GM19328 (cell line): ENCODE results near the gene BAIAP3.
"Not testable (repeated sequence)": the region's sequence is repeated elsewhere in the genome, so short reads cannot be mapped to it uniquely, and the experiment has no call there.

Experiments
- ATAC-seq: cut with Tn5 transposase; IDR thresholded peaks from one replicate; pipeline ENCODE4 v1.9.1; 2021; ENCODE audit warnings: mild to moderate bottlenecking, moderate library complexity; ENCODE audit not compliant: unreplicated experiment

The BAIAP3 gene

GRCh38 chr16:1317479-1318267 is 15.8 kb upstream of the BAIAP3 start:
- ATAC-seq: no peak

- no peak for ATAC-seq
Observed at GRCh38 chr16:1318268-1318545, 15.2 kb upstream of the BAIAP3 start.

- ATAC-seq: no peak
Observed at GRCh38 chr16:1319041-1319440, 14.4 kb upstream of the BAIAP3 start.

DNA sequence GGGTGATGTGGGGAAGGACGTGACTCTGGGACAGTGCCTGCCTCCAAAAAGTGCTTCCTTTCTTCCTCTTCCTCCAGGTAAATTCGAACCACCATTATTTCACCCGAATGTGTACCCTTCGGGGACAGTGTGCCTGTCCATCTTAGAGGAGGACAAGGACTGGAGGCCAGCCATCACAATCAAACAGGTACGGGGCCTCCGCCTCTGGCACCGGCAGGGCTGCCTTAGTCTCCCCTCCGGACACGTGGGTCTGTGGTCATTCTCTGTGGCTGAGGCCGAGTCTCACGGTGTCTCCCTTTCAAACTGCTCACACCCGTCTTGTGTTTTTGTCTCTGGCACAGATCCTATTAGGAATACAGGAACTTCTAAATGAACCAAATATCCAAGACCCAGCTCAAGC is 13.3 kb upstream of the BAIAP3 start:
- no peak for ATAC-seq

DNA sequence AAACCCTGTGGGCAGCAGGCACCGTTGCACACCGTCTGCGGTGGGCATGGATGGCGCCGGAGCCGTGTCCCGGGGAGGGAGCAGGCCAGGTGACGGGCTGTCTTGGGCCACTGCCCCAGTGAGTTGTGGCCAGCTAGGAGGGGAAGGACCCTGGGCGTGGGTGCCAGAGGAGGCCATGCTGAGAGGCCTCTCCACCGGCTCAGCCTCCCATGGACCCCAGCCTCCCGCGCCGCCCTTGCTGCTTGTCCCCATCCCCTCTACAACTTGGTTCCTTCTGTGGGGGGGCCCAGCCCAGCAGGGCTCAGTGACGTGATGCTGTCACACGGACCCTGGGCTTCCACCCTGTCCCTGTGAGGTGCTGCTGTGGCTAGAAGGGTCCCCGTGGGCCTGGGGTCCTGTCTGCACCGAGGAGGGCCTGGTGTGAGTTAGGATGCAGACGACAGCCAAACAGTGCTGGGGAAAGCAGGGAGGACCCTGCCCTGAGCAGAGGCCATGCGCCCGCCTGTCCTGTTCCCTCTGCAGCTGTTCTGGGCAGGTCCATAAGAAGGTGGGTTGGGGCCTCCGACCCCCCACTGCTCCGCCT is 12.7 kb upstream of the BAIAP3 start:
- no peak for ATAC-seq

DNA sequence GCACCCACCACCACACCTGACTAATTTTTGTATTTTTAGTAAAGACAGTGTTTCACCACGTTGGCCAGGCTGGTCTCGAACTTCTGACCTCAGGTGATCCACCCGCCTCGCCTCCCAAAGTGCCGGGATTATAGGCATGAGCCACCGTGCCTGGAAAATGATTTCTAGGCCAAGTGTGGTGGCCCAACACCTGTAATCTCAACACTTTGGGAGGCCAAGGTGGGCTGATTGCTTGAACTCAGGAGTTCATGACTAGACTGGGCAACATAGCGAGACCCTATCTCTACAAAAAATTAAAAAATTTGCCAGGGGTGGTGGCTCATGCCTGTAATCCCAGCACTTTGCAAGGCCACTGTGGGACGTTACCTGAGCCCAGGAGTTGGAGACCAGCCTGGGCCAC is 11.0 kb upstream of the BAIAP3 start:
- ATAC-seq: no peak

DNA sequence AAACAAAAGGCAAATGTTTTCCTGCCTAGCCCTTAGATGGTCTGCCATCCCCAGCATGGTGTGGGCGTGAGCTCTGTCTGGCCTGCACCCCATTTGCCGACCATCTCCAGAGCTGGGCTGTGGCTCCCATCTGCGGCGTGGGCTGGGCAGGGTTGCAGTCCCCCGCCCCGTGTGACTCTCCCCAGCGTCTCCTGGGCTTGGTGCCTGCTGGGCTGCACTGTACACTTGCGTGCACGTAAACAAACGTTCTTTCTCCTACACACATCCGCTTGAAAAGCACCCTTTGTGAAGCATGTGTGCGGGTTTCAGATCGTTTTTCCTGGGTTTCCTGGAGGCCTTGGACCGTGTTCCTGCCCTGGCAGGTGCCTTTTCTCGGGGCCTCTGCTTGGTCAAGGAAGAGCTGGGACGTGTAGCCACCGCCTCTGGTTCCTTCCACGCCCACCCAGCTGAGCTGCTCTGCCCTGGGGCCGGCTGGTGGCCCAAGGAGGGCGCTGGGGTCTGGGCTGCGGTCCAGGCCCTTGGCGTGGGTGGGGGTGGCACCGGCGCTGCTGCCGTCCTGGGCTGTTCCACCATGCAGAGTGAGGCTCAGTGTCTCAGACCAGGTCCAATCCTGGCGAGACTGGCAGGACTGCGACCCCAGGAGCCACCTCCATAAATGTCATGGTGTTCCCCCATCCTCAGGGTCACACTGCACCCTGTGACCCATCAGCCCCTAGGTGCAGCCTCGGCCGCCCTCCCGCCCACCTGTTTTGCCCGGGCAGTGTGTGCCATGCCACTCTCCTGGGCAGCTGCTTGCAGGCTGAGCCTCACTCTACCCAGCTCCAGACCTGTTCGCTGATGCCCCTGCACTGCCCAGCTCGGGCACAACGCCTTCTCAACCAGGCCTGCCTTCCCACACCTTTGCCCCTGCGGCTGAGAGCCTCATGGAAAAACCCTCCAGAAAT is 9.9 kb upstream of the BAIAP3 start:
- ATAC-seq: no peak

DNA sequence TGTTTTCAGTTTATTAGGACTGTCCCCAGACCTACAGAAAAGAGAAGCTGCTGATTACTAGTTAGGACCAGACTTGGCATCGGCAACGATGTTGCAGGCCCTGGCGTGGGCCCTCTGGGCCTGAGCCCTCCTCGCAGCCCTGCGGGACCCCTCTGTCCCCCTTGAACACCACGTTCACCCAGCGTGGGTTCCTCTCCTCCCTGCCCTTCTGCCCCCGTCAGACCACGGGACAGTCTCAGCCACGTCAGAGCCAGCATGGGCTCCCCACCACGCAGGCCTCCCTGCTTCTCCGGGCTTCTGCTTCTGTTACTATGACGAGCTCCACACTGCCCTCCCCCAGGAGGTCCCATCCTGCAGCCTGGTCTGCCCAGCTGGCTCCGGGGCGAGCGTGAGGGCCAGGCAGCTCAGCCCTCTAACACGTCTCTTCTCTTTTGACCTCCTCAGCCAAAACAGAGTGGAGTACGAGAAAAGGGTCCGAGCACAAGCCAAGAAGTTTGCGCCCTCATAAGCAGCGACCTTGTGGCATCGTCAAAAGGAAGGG is 9.1 kb upstream of the BAIAP3 start:
- no peak for ATAC-seq

DNA sequence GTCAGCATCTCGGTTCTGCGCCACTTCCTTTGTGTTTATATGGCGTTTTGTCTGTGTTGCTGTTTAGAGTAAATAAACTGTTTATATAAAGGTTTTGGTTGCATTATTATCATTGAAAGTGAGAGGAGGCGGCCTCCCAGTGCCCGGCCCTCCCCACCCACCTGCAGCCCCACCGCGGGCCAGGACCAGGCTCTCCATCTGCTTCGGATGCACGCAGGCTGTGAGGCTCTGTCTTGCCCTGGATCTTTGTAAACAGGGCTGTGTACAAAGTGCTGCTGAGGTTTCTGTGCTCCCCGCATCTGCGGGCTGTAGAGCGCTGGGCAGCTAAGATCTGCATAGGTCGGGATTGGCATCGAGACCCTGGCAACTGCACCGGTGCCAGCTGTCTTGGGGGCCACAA is 8.2 kb upstream of the BAIAP3 start:
- no peak for ATAC-seq

GRCh38 chr16:1325673-1326371 is 7.6 kb upstream of the BAIAP3 start:
- no peak for ATAC-seq

GRCh38 chr16:1326391-1326790 is 7.1 kb upstream of the BAIAP3 start:
- no peak for ATAC-seq

DNA sequence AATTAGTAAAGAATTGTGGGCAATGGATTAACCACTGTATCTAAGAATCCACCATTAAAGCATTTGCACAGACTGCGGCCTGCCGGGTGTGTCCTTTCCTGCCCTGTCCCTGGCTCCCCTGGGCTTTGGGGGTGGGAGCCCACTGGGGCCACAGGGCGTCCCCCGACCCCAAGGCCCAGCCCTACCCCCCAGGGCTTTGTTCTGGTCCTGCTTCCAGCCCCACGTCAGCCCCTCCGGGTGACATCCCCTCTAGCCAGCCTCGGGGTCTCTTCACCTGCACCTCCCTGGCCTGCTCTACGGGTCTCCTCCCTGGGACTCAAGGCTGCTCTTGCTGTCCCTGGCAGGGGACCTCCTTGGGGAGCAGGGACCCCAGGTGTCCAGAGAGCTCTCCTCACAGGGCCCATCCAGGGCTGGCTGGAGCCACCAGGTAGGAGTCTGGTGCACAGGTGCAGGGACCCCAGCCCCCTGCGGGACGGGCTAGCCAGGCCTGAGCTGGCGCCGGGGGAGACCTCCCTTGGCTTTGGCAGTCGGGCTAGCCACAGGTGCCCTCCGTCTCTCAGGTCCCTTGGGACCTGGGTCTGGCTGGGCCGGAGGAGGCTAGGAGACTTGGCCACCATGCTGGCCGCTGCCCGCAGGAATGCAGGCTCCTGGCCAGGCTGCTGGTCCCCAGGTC is 6.4 kb upstream of the BAIAP3 start:
- ATAC-seq: no peak

DNA sequence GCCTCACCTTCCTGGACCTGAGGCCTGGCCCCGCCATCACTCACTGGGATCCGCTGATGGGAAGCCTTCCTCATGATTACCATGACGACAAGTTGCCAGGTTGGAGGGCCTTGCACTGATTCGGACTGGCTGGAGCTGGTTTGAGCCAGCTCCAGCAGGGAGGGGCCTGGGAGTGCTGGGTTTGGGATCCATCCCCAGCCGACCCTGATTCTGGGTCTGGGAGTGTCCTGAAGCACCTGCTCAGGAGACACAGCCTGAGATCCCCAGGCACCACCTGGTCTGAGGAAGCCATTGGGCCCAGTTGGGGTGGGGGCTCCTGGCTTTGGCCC is 5.9 kb upstream of the BAIAP3 start:
- no peak for ATAC-seq

GRCh38 chr16:1328136-1328535 is 5.3 kb upstream of the BAIAP3 start:
- not testable (repeated sequence) for ATAC-seq

DNA sequence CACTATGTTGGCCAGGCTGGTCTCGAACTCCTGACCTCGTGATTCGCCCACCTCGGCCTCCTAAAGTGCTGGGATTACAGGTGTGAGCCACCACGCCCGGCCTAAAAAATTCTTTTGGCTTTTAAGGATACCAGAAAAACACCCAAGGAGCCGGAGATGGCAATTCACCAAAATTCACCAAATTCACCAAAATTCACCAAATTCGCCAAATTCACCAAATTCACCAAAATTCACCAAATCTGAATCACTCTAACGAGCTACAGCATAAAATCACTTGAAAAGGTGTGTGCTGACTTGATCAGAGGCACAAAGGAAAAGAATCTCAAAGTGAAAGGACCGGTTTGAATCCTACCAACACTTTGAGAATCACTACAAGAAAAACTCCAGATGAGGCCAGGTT is 4.5 kb upstream of the BAIAP3 start:
- ATAC-seq: not testable (repeated sequence)

DNA sequence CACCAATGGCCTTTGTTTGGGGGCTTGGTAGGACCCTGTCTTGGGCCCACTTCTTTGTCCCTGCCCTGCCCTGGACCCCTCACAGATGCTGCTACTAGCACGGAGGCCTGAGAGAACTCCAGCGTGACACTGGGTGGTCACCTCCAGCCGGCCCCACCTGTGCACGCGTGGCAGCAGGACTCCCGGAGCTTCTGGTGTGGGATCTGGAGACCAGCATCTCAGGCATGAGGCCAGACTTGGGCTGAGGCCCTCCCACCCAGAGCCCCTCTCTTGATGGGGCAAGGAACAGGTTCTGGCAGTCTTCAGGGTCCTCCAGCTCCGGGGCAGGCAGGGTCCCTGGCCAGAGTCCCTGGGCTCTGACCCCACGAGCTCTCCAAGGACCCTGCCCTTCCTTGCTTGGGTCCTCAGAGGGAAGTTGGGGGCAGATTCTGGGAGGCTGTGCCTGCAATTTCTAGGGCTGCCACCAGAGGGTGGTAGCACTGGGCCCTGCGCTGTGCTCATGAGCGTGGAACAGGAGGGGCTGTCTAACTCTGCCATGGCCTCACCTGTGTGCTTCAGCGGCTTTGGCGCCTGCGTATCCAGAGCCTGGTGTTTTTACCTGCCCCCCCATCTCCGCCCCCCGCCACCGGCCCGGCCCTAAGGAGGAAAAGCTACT is 3.1 kb upstream of the BAIAP3 start:
- no peak for ATAC-seq

DNA sequence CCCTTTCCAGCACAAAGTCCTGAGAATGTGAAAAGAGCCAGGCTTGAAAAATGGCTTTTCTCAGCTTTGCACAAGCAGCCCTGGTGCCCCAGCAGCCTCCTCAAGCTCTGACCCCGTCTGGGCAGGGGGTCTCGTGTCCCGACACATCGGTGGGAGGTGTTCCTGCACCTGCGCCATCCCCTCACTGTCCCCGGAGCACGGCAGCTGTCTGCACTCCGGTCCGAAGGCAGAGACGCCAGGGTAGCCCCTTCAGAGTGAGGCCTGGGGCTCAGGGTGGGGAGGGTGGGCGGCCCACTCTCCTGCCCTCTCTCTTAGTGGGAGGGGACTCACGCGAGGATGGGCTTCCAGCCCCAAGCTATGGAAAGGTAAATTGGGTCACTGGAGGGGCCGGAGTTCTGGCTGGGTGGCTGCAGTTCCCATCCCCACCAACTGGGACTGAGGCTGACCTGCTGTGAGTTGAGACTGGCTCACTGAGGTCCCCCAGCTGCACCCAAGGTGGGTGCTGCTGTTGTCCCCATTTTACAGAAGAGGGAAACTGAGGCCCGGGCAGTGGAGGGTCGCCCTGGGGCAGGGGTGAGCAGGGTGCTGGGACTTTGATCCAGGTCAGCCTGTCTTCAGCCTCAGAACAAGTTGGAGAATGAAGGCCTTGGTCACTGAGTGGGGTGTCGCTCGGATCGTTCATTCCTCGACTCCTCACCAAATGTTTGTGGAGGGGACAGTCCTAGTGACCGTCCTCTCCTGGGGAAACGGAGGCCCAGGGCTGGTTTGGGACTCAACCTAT is 2.3 kb upstream of the BAIAP3 start:
- no peak for ATAC-seq

GRCh38 chr16:1331712-1332617 is 1.5 kb upstream of the BAIAP3 start:
- no peak for ATAC-seq
